Cardiac fibroblast (primary cell): Measurements from ENCODE around the gene ATG2B.

Experiments used
- DNase-seq, 2 donors: peaks; one replicate each; pipeline versions ENCODE4 v3.0.0 to v3.0.0-alpha.2; 2010; ENCODE audit warnings: low read depth in 2 of 2
- H3K4me3 ChIP-seq, 2 donors: replicated peaks in 1 of 2; 1 replicate in 1 of 2; 2 replicates in 1 of 2; pipeline ENCODE4 v1.5.1; 2011; ENCODE audit warnings: low read depth in 2 of 2, low read length in 2 of 2, mild to moderate bottlenecking in 2 of 2, moderate library complexity in 1 of 2
- CTCF ChIP-seq: IDR thresholded peaks from one replicate; pipeline ENCODE4 v1.5.1; 2011; ENCODE audit warnings: low read depth, mild to moderate bottlenecking, low read length, inconsistent platforms

The ATG2B gene

GRCh38 chr14:96229315-96229714 is 133.8 kb downstream of the ATG2B start:
- H3K4me3 ChIP-seq: no peak overlapping the region
- TF ChIP-seq CTCF: no peak
- peak in 1 of 2 donors; percentile 15 for DNase-seq
